GM18507 (cell line): ENCODE results near the gene POFUT2.

ENCODE experiments used
- DNase-seq: peaks from one replicate; pipeline ENCODE4 v3.0.0; 2011; ENCODE audit warnings: low read depth; ENCODE audit not compliant: insufficient read length; ENCODE audit errors: extremely low spot score
- FAIRE-seq: peaks from 2 replicates; lab custom pipeline; 2011; peaks lifted over from hg19 to GRCh38; lab: Jason Lieb, UNC

Gene POFUT2

GRCh38 chr21:45256021-45256911 lies 31.4 kb downstream of the POFUT2 start:
- no peak for DNase-seq
- no peak for FAIRE-seq

GRCh38 chr21:45255381-45256020 lies 32.2 kb downstream of the POFUT2 start:
- DNase-seq (no peak), FAIRE-seq (no peak)

DNA sequence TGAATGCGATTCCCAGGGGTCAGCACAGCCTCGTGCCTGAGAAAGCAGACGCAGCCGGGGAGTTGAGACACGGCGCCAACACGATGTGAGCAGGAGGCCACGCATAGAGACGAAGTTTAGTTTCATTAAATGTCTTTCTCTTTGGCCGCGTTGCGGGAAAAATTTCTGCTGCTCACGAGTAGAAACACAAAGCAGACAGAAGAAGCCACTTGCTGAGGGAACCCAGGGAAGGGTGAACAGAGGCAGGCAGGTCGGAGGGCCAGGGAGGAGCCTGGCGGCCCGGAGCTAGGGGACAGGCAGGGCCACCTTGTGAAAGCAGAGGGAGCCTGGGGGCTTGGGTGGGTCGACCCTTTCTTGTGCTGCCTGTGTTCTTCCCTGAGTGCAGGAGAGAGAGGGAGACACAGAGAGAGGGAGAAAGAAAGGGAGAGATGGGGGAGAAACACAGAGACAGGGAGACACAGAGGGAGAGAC lies 33.2 kb downstream of the POFUT2 start:
- no peak for FAIRE-seq
- DNase-seq: no peak

- no peak for DNase-seq
- no peak for FAIRE-seq
Observed at GRCh38 chr21:45253633-45254459, 33.8 kb downstream of the POFUT2 start.

GRCh38 chr21:45253180-45253579 lies 34.5 kb downstream of the POFUT2 start:
- no peak for DNase-seq
- FAIRE-seq: no peak

DNA sequence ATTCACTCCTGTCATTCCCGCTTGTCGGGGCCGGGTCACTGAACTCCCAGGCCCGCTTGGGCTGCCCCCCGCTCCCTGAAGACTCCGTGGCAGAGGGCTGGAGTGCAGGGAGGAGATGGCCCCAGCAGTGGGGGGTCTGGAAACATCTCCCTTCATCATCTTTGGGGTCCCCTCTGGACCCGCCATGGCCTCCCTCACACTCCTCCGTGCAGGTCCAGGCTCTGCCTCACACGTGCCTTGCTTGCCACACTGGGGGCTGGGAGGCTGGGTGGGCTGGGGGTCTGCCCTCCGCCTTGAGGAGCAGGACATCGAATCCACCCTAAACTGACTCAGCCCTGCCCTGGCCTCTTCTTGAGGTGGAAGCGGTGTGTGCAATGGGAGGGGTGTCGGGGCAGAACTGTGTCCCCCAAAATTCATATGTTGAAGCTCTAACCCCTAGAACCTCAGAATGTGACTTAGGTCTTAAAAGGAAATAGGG lies 35.2 kb downstream of the POFUT2 start:
- no peak for DNase-seq
- no peak for FAIRE-seq

GRCh38 chr21:45251635-45252447 lies 35.9 kb downstream of the POFUT2 start:
- FAIRE-seq (no peak), DNase-seq (no peak)

GRCh38 chr21:45250914-45251634 lies 36.6 kb downstream of the POFUT2 start:
- no peak for DNase-seq
- FAIRE-seq: no peak

- FAIRE-seq: no peak
- no peak for DNase-seq
Observed at GRCh38 chr21:45250272-45250671, 37.4 kb downstream of the POFUT2 start.

GRCh38 chr21:45249626-45250025 lies 38.1 kb downstream of the POFUT2 start:
- DNase-seq (no peak), FAIRE-seq (no peak)

GRCh38 chr21:45248893-45249381 lies 38.8 kb downstream of the POFUT2 start:
- FAIRE-seq: no peak
- DNase-seq: no peak

GRCh38 chr21:45248301-45248892 lies 39.3 kb downstream of the POFUT2 start:
- no peak for FAIRE-seq
- DNase-seq: no peak

GRCh38 chr21:45246386-45247320 lies 41.0 kb downstream of the POFUT2 start:
- FAIRE-seq (no peak), DNase-seq (no peak)

- no peak for FAIRE-seq
- no peak for DNase-seq
Observed at GRCh38 chr21:45244799-45245340, 42.8 kb downstream of the POFUT2 start.

GRCh38 chr21:45243603-45244002 lies 44.1 kb downstream of the POFUT2 start:
- DNase-seq (no peak), FAIRE-seq (no peak)

- FAIRE-seq (no peak), DNase-seq (no peak)
Observed at GRCh38 chr21:45241357-45241756, 46.3 kb downstream of the POFUT2 start.

GRCh38 chr21:45237401-45237800 lies 50.3 kb downstream of the POFUT2 start:
- FAIRE-seq (no peak), DNase-seq (no peak)
